A673 (cell line): ENCODE results near the gene TMEM132C.

Experiments
- CTCF ChIP-seq: fragments of 300-800, 200-600 bp; sonication (generic); conservative IDR thresholded peaks from 2 replicates; pipeline ENCODE4 v1.5.1; 2017; ENCODE audit warnings: low read depth, mild to moderate bottlenecking, antibody characterized with exemption, low read length, moderate library complexity, mixed read lengths
- EZH2 ChIP-seq: fragments of 200-600 bp; sonication (generic); IDR thresholded peaks from 2 replicates; pipeline ENCODE4 v1.6.1; 2017; ENCODE audit warnings: borderline replicate concordance, low read depth, mild to moderate bottlenecking, mixed read lengths, antibody characterized with exemption, low read length; ENCODE audit not compliant: poor library complexity, severe bottlenecking

GRCh38 chr12:128729628-128730121 is 462.7 kb downstream of the TMEM132C start:
- no peak for TF ChIP-seq CTCF
- TF ChIP-seq EZH2 = no peak
